A673 (cell line): ENCODE data around the gene IGF2R.

Experiments
- CTCF ChIP-seq: fragments of 300-800, 200-600 bp; sonication (generic); conservative IDR thresholded peaks from 2 replicates; pipeline ENCODE4 v1.5.1; 2017; ENCODE audit warnings: low read depth, mild to moderate bottlenecking, antibody characterized with exemption, low read length, moderate library complexity, mixed read lengths
- EZH2 ChIP-seq: fragments of 200-600 bp; sonication (generic); IDR thresholded peaks from 2 replicates; pipeline ENCODE4 v1.6.1; 2017; ENCODE audit warnings: borderline replicate concordance, low read depth, mild to moderate bottlenecking, mixed read lengths, antibody characterized with exemption, low read length; ENCODE audit not compliant: poor library complexity, severe bottlenecking

- no peak for TF ChIP-seq EZH2
- TF ChIP-seq CTCF: no peak
These were observed 25.7 kb upstream of the IGF2R start for GRCh38 chr6:159943101-159943632.
